GM19455 (cell line): Measurements from ENCODE around the gene NDUFAF8.

Experiments
- ATAC-seq: cut with Tn5 transposase; IDR thresholded peaks from one replicate; pipeline ENCODE4 v1.9.1; 2021; ENCODE audit not compliant: unreplicated experiment

Gene NDUFAF8

GRCh38 chr17:81238815-81239713, at the start of gene NDUFAF8, which contains the start of gene TEPSIN:
NDUFAF8 (plus strand) TSS chr17:81239318; CDS start chr17:81239364, 46 bp downstream.
TEPSIN (minus strand) TSS chr17:81239055; CDS start chr17:81239033, 22 bp downstream.
- ATAC-seq, result peak; percentile 89

GRCh38 chr17:81189670-81190530, 49.2 kb upstream of the NDUFAF8 start:
- no peak for ATAC-seq

- no peak for ATAC-seq
These were observed 48.5 kb upstream of the NDUFAF8 start for GRCh38 chr17:81190591-81190990.

- no peak for ATAC-seq
These were observed 48.0 kb upstream of the NDUFAF8 start for GRCh38 chr17:81191116-81191515.

- ATAC-seq, result no peak
These were observed 47.5 kb upstream of the NDUFAF8 start for GRCh38 chr17:81191646-81192045.

- ATAC-seq, result no peak
These were observed 46.6 kb upstream of the NDUFAF8 start for GRCh38 chr17:81192386-81193050.

- no peak for ATAC-seq
These were observed 46.1 kb upstream of the NDUFAF8 start for GRCh38 chr17:81193051-81193410.

GRCh38 chr17:81193470-81194224, 45.5 kb upstream of the NDUFAF8 start:
- no peak for ATAC-seq

- ATAC-seq, result no peak
These were observed 44.8 kb upstream of the NDUFAF8 start for GRCh38 chr17:81194225-81194760.

- ATAC-seq, result no peak
These were observed 43.9 kb upstream of the NDUFAF8 start for GRCh38 chr17:81194941-81195901.

- ATAC-seq, result no peak
These were observed 43.1 kb upstream of the NDUFAF8 start for GRCh38 chr17:81195941-81196495.

- ATAC-seq, result no peak
These were observed 42.4 kb upstream of the NDUFAF8 start for GRCh38 chr17:81196505-81197408.

- ATAC-seq, result no peak
These were observed 41.7 kb upstream of the NDUFAF8 start for GRCh38 chr17:81197409-81197795.

GRCh38 chr17:81197831-81198490, 41.2 kb upstream of the NDUFAF8 start:
- ATAC-seq, result no peak

- no peak for ATAC-seq
These were observed 40.2 kb upstream of the NDUFAF8 start for GRCh38 chr17:81198826-81199481.

GRCh38 chr17:81199482-81199830, 39.7 kb upstream of the NDUFAF8 start:
- ATAC-seq, result no peak

- no peak for ATAC-seq
These were observed 38.9 kb upstream of the NDUFAF8 start for GRCh38 chr17:81200201-81200600.
